OCI-LY7 (cell line): Measurements from ENCODE around the gene ADAMTS2.

Experiments used
- CTCF ChIP-seq: fragments of 200-600 bp; sonication (generic); conservative IDR thresholded peaks from 2 replicates; pipeline ENCODE4 v1.5.1; 2014; ENCODE audit warnings: mild to moderate bottlenecking, antibody characterized with exemption, low read length, moderate library complexity, mixed read lengths
- EZH2phosphoT487 ChIP-seq: fragments of 200-600 bp; sonication (generic); IDR thresholded peaks from 2 replicates; pipeline ENCODE4 v1.6.1; 2018; ENCODE audit warnings: low read depth, borderline replicate concordance, mild to moderate bottlenecking, mixed run types, antibody characterized with exemption, low read length, moderate library complexity, mixed read lengths

- TF ChIP-seq CTCF (no peak), EZH2phosphoT487 (no peak)
Observed at GRCh38 chr5:179227229-179227579, 118.1 kb downstream of the ADAMTS2 start.
